SU-DHL-6 (cell line): ENCODE results near the gene PTTG1IP.

ENCODE experiments used
- CTCF ChIP-seq: fragments of 200-600 bp; sonication (generic); IDR thresholded peaks from one replicate; pipeline ENCODE4 v1.5.1; 2017; ENCODE audit warnings: antibody characterized with exemption, mild to moderate bottlenecking, low read length, moderate library complexity; ENCODE audit not compliant: insufficient read depth, poor library complexity, severe bottlenecking
- EZH2phosphoT487 ChIP-seq: fragments of 200-600 bp; sonication (generic), shearing (Covaris generic); conservative IDR thresholded peaks from 2 replicates; pipeline ENCODE4 v1.6.1; 2018; ENCODE audit warnings: mild to moderate bottlenecking, antibody characterized with exemption, low read length, moderate library complexity, mixed read lengths

- no peak for TF ChIP-seq CTCF
- no peak for TF ChIP-seq EZH2phosphoT487
These were observed 39.1 kb downstream of the PTTG1IP start for GRCh38 chr21:44834231-44834950.
